Measurements from ENCODE around the gene CTPS2. TPM values are rescaled to one million over a fixed set of nuclear protein-coding genes. Genes with fewer than 3 reads are reported as not detected.

CTPS2 gene
- total RNA-seq, 1 experiment from 2014 or later: 9.6 TPM

GRCh38 chrX:16646366-16647138 lies 65.9 kb downstream of the CTPS2 start:
- ChIA-PET RAD21 (ENCODE audit: low non-redundant PET in 1 of 2, low total read pairs in 2 of 2, uncharacterized antibody in 2 of 2, unreplicated experiment in 2 of 2) (no interaction called here), POLR2A (no interaction called here), CTCF (no interaction called here)
- no TSS peak for BruUV-seq (replicated peaks)
- Histone ChIP-seq H3K27me3 (ENCODE audit: insufficient read depth, low read length) (no peaks in the 10 kb centered on the region), H2AFZ (ENCODE audit: low read depth, low read length, poor library complexity, severe bottlenecking) (no peak overlapping the region), H3K27ac (ENCODE audit: low read depth, low read length) (no peak overlapping the region), H3K9me2 (ENCODE audit: insufficient read depth) (no peaks in the 10 kb centered on the region), H3K79me2 (ENCODE audit: insufficient read depth, low read length) (no peaks in the 10 kb centered on the region), H4K20me1 (ENCODE audit: insufficient read depth) (no peaks in the 10 kb centered on the region), H3K9ac (ENCODE audit: low read length) (no peak overlapping the region), H3K4me3 (replicated peaks in 1 of 2; ENCODE audit: low read depth in 1 of 2, low read length in 2 of 2) (no peak overlapping the region), H3K4me2 (ENCODE audit: low read length) (no peak overlapping the region), H3K9me3 (ENCODE audit: control insufficient read depth in 1 of 2, insufficient read depth in 1 of 2, low read depth in 1 of 2, low read length in 2 of 2) (no peaks in the 10 kb centered on the region), H3K4me1 (ENCODE audit: control insufficient read depth in 1 of 2, insufficient read depth in 2 of 2, low read length in 2 of 2) (no peaks in the 10 kb centered on the region), H3K36me3 (ENCODE audit: control insufficient read depth in 1 of 2, insufficient read depth in 2 of 2, low read length in 2 of 2) (no peaks in the 10 kb centered on the region)
- intact Hi-C loops (cut with micrococcal nuclease): no loop called here
- ATAC-seq (no peak), DNase-seq (ENCODE audit: low read depth, low spot score) (no peak)
- TF ChIP-seq JUND (IDR thresholded peaks at IDR 0.05) (no peak), FOSL1 (IDR thresholded peaks at IDR 0.05; ENCODE audit: low read depth) (no peak), EGR1 (IDR thresholded peaks at IDR 0.05; ENCODE audit: low read depth) (no peak), TCF7L2 (IDR thresholded peaks at IDR 0.05; ENCODE audit: borderline replicate concordance, extremely low read depth, insufficient read depth, insufficient read length) (no peak), ATF3 (IDR thresholded peaks at IDR 0.05) (no peak), CBX3 (IDR thresholded peaks at IDR 0.05; ENCODE audit: low read depth) (no peak), CEBPB (IDR thresholded peaks at IDR 0.05; ENCODE audit: low read depth) (no peak), SP1 (IDR thresholded peaks at IDR 0.05; ENCODE audit: low read depth) (no peak), ZFX (IDR thresholded peaks at IDR 0.05) (no peak), SIN3A (IDR thresholded peaks at IDR 0.05; ENCODE audit: low read depth) (no peak), YY1 (IDR thresholded peaks at IDR 0.05; ENCODE audit: extremely low read depth, insufficient replicate concordance, low read depth, low read length) (no peak), ZNF274 (IDR thresholded peaks at IDR 0.05; ENCODE audit: low read depth, low read length) (no peak)
- TF ChIP-seq, protein P1, sequence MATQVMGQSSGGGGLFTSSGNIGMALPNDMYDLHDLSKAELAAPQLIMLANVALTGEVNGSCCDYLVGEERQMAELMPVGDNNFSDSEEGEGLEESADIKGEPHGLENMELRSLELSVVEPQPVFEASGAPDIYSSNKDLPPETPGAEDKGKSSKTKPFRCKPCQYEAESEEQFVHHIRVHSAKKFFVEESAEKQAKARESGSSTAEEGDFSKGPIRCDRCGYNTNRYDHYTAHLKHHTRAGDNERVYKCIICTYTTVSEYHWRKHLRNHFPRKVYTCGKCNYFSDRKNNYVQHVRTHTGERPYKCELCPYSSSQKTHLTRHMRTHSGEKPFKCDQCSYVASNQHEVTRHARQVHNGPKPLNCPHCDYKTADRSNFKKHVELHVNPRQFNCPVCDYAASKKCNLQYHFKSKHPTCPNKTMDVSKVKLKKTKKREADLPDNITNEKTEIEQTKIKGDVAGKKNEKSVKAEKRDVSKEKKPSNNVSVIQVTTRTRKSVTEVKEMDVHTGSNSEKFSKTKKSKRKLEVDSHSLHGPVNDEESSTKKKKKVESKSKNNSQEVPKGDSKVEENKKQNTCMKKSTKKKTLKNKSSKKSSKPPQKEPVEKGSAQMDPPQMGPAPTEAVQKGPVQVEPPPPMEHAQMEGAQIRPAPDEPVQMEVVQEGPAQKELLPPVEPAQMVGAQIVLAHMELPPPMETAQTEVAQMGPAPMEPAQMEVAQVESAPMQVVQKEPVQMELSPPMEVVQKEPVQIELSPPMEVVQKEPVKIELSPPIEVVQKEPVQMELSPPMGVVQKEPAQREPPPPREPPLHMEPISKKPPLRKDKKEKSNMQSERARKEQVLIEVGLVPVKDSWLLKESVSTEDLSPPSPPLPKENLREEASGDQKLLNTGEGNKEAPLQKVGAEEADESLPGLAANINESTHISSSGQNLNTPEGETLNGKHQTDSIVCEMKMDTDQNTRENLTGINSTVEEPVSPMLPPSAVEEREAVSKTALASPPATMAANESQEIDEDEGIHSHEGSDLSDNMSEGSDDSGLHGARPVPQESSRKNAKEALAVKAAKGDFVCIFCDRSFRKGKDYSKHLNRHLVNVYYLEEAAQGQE (IDR thresholded peaks at IDR 0.05; ENCODE audit: low read depth): no peak

Measured in HCT116 (cell line).